ENCODE measurements around the gene TAS2R1.

TAS2R1 gene

GRCh38 chr5:9589049-9589835 lies 40.9 kb downstream of the TAS2R1 start:
- FAIRE-seq (no peak), DNase-seq (ENCODE audit: low spot score) (no peak)

- DNase-seq (ENCODE audit: low spot score) (no peak), FAIRE-seq (no peak)
Observed at GRCh38 chr5:9588254-9588653, 41.9 kb downstream of the TAS2R1 start.

- FAIRE-seq (no peak), DNase-seq (ENCODE audit: low spot score) (no peak)
Observed at GRCh38 chr5:9587135-9587534, 43.0 kb downstream of the TAS2R1 start.

- FAIRE-seq = no peak
- DNase-seq (ENCODE audit: low spot score) = no peak
Observed at GRCh38 chr5:9582406-9582805, 47.7 kb downstream of the TAS2R1 start.
